Activated B cell treated with CpG ODN at 0.5 μM for 24 hours (primary cell): ENCODE measurements around the gene CNOT6L. TPM values are rescaled to one million over a fixed set of nuclear protein-coding genes. Genes with fewer than 3 reads are reported as not detected.

Source experiments
- ATAC-seq: fragments of 200-7000 bp; cut with Tn5 transposase; one replicate; pipeline ENCODE4 v1.10.0; 2021; ENCODE audit warnings: low read depth, mild to moderate bottlenecking, moderate library complexity
- CTCF ChIA-PET: fragments of 350-600 bp; sonication (Branson Sonifier 250); formaldehyde crosslinking; loops from one replicate; lab custom pipeline; 2021; ENCODE audit warnings: antibody characterized with exemption; lab: Charles Lee
- POLR2A ChIA-PET: fragments of 350-600 bp; sonication (Branson Sonifier 250); formaldehyde crosslinking; loops from one replicate; lab custom pipeline; 2021; ENCODE audit warnings: antibody characterized with exemption; lab: Charles Lee
- DNase-seq: peaks from one replicate; pipeline ENCODE4 v3.0.0; 2022
- H3K27ac Mint-ChIP-seq: one replicate; pipeline ENCODE4 v1.8.0; 2020; ENCODE audit warnings: mixed read lengths
- H3K27me3 Mint-ChIP-seq: one replicate; pipeline ENCODE4 v1.8.0; 2021; ENCODE audit warnings: mixed read lengths
- H3K36me3 Mint-ChIP-seq: one replicate; pipeline ENCODE4 v1.8.0; 2021; ENCODE audit warnings: low read depth, mixed read lengths
- H3K4me1 Mint-ChIP-seq: one replicate; pipeline ENCODE4 v1.8.0; 2021; ENCODE audit warnings: mixed read lengths
- H3K4me3 Mint-ChIP-seq: one replicate; pipeline ENCODE4 v1.8.0; 2020; ENCODE audit warnings: mild to moderate bottlenecking, mixed read lengths
- H3K9me3 Mint-ChIP-seq: one replicate; pipeline ENCODE4 v1.8.0; 2020; ENCODE audit warnings: mixed read lengths
- CTCF ChIP-seq: fragments of 200-600 bp; IDR thresholded peaks from one replicate; pipeline ENCODE4 v1.8.0; 2022; ENCODE audit warnings: antibody characterized with exemption, mild to moderate bottlenecking
- intact Hi-C: fragments of 100-400 bp; cut with micrococcal nuclease; formaldehyde crosslinking; loops from one replicate; pipeline ENCODE4 v1.15.1; 2024
- total RNA-seq: library from RNA; stranded (reverse); gene quantifications from 2 replicates; pipeline ENCODE4 v1.2.3, GENCODE V29; 2022

Gene CNOT6L
- total RNA-seq, 1 donor from 2014 or later, result 75.3 TPM

DNA sequence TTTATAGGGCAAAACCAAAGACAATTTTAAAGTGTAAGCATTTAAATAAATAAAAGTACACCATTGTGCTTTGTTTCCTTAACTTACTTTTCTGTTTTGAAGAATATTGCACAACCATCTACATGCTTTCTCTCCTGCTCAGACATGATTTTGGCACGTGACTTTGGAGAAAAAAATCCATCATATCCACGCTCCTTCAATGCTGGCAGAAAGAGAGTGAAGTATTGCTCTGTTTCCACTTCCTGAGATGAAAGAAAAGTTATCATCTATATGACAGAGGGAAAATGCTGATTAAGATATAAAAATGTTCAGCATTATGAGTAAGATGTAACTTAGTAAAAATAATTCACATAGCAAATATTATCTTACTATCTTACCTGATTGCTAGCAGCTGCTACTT lies 77.1 kb downstream of the CNOT6L start:
- Mint-ChIP-seq H3K36me3 (peaks cover 64% of the 10 kb centered on the region), H3K4me1 (peaks cover 3% of the 10 kb centered on the region), H3K9me3 (no peaks in the 10 kb centered on the region), H3K27me3 (no peaks in the 10 kb centered on the region), H3K4me3 (no peak overlapping the region), H3K27ac (no peak overlapping the region)
- ChIA-PET CTCF (no interaction called here), POLR2A (no interaction called here)
- DNase-seq, result no peak
- TF ChIP-seq CTCF, result no peak
- intact Hi-C loops, result no loop called here
- ATAC-seq, result no peak

DNA sequence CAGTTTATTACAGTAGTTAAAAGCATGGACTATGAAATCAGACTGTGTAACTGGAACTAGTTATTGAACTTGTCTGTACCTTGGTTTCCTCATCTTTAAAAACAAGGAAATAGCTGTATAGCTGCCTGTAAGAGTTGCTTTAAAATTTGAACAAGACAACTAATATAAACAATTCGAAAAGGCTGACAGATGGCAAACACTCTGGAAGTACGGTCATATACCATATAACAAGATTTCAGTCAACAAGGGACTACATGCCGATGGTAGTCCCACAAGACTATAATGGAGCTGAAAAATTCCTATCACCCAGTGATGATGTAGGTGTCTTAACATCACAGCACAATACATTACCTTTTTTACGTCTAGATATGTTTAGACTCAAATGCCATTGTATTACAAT lies 78.7 kb downstream of the CNOT6L start:
- no peak overlapping the region for H3K27ac Mint-ChIP-seq
- no peaks in the 10 kb centered on the region for H3K9me3 Mint-ChIP-seq
- intact Hi-C loops, result no loop called here
- no peak for TF ChIP-seq CTCF
- peaks cover 10% of the 10 kb centered on the region for H3K4me1 Mint-ChIP-seq
- H3K4me3 Mint-ChIP-seq, result no peak overlapping the region
- ChIA-PET CTCF (no interaction called here), POLR2A (interaction anchor here (0.6 kb wide), 1 partner anchor 32 kb away, joined by 3 read pairs; no protein-coding TSS in a partner anchor)
- H3K27me3 Mint-ChIP-seq, result no peaks in the 10 kb centered on the region
- ATAC-seq, result no peak
- no peak for DNase-seq
- H3K36me3 Mint-ChIP-seq, result peaks cover 59% of the 10 kb centered on the region

GRCh38 chr4:77734928-77735327 lies 84.2 kb downstream of the CNOT6L start:
- no peak for TF ChIP-seq CTCF
- peaks cover 42% of the 10 kb centered on the region for H3K4me1 Mint-ChIP-seq
- intact Hi-C loops, result loop anchor here (1.0 to 10.0 kb wide), 3 partner anchors 83 to 660 kb away; partner anchors contain the start of genes CCNI and MRPL1
- peaks cover 67% of the 10 kb centered on the region for H3K36me3 Mint-ChIP-seq
- no peak overlapping the region for H3K4me3 Mint-ChIP-seq
- no peaks in the 10 kb centered on the region for H3K27me3 Mint-ChIP-seq
- CTCF ChIA-PET, result no interaction called here
- POLR2A ChIA-PET, result interaction anchor here (1.0 to 1.2 kb wide), 2 partner anchors 85 to 127 kb away, joined by 5 to 6 read pairs; partner anchors contain the start of gene MRPL1
- no peak for DNase-seq
- ATAC-seq, result peak; percentile 71
- peak overlapping the region; percentile 57 for H3K27ac Mint-ChIP-seq
- H3K9me3 Mint-ChIP-seq, result no peaks in the 10 kb centered on the region

DNA sequence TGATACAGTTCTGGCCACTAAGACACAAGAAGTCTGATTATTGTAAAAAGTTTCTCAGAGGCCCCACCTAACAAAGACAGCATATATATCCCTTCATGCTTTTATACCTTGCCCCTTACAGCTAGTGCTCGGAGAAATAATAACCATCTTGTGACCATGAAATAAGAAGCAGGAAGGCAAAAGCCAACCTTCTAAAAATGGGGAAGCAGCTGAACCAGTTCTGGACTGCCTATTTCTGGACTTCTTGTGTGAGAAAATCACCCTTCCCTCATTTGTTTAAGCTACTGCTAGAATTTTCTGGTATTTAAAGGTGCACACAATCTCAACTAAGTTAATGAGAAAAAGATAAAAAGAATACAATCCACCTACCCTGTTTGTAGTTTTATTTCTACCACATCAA lies 87.5 kb downstream of the CNOT6L start:
- intact Hi-C loops, result loop anchor here (10.0 kb wide), 1 partner anchor 657 kb away; the partner anchor contains the start of gene CCNI
- no peak overlapping the region for H3K27ac Mint-ChIP-seq
- H3K9me3 Mint-ChIP-seq, result no peaks in the 10 kb centered on the region
- no peak for TF ChIP-seq CTCF
- peaks cover 38% of the 10 kb centered on the region for H3K4me1 Mint-ChIP-seq
- ATAC-seq (no peak), DNase-seq (no peak)
- H3K27me3 Mint-ChIP-seq, result no peaks in the 10 kb centered on the region
- no peak overlapping the region for H3K4me3 Mint-ChIP-seq
- CTCF ChIA-PET, result no interaction called here
- H3K36me3 Mint-ChIP-seq, result peaks cover 70% of the 10 kb centered on the region
- POLR2A ChIA-PET, result interaction anchor here (1.8 kb wide), 1 partner anchor 89 kb away, joined by 5 read pairs; no protein-coding TSS in a partner anchor

DNA sequence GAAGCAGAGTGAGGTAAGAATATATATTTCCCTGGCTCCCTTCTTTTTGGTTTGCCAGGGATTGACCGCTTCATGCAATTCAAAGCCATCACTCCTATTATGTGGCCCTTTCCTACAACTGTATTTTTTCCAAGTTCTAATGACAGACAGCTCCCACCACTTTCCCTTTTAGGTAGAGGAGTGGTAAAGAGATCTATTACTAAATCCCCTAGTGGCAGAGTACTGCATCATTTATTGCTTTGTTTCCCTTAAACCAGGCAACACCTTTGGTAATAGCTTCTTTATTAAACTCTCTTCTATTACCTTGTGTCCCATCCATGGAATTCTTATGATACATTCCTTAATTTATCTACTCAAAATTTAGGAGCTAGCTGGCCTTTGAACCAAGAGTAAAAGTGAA lies 90.7 kb downstream of the CNOT6L start:
- DNase-seq (no peak), ATAC-seq (no peak)
- H3K4me3 Mint-ChIP-seq, result no peak overlapping the region
- TF ChIP-seq CTCF, result no peak
- H3K36me3 Mint-ChIP-seq, result peaks cover 79% of the 10 kb centered on the region
- H3K27ac Mint-ChIP-seq, result no peak overlapping the region
- no peaks in the 10 kb centered on the region for H3K27me3 Mint-ChIP-seq
- peaks cover 17% of the 10 kb centered on the region for H3K4me1 Mint-ChIP-seq
- no peaks in the 10 kb centered on the region for H3K9me3 Mint-ChIP-seq
- intact Hi-C loops, result no loop called here
- POLR2A ChIA-PET, result interaction anchor here (1.3 kb wide), 1 partner anchor 134 kb away, joined by 5 read pairs; the partner anchor contains the start of gene MRPL1
- CTCF ChIA-PET, result no interaction called here
